ENCODE data around the gene ANKLE2.

The ANKLE2 gene

GRCh38 chr12:132774646-132775275, 13.1 kb upstream of the ANKLE2 start:
- POLR2A ChIA-PET = interaction anchor here (0.9 kb wide), 1 partner anchor 54 kb away, joined by 3 read pairs; the partner anchor contains the start of gene GOLGA3
- DNase-seq (ENCODE audit: low read depth, low spot score) = no peak

GRCh38 chr12:132774159-132774558, 12.5 kb upstream of the ANKLE2 start:
- ChIA-PET POLR2A (no interaction called here), CTCF (interaction anchor here (0.8 to 1.7 kb wide), 2 partner anchors 9 to 14 kb away, joined by 3 to 5 read pairs; no protein-coding TSS in a partner anchor)
- no peak for DNase-seq (ENCODE audit: low read depth, low spot score)
- no peak for TF ChIP-seq CTCF (IDR thresholded peaks at IDR 0.05; ENCODE audit: insufficient read depth, low read length, missing control alignments)
- no peak overlapping the region for H3K4me3 ChIP-seq (ENCODE audit: low read depth, low read length)

More at GRCh38 chr12:132774646-132775275, 13.1 kb upstream of the ANKLE2 start:
- CTCF ChIA-PET = interaction anchor here (0.8 to 1.7 kb wide), 2 partner anchors 10 to 14 kb away, joined by 3 to 5 read pairs; no protein-coding TSS in a partner anchor
- TF ChIP-seq CTCF (IDR thresholded peaks at IDR 0.05; ENCODE audit: insufficient read depth, low read length, missing control alignments) = no peak
- no peak overlapping the region for H3K4me3 ChIP-seq (ENCODE audit: low read depth, low read length)

GRCh38 chr12:132773077-132773955, 11.7 kb upstream of the ANKLE2 start:
- ChIA-PET CTCF (interaction anchor here (0.9 to 1.7 kb wide), 2 partner anchors 9 to 11 kb away, joined by 4 to 5 read pairs; no protein-coding TSS in a partner anchor), POLR2A (no interaction called here)
- no peak overlapping the region for H3K4me3 ChIP-seq (ENCODE audit: low read depth, low read length)
- no peak for DNase-seq (ENCODE audit: low read depth, low spot score)
- TF ChIP-seq CTCF (IDR thresholded peaks at IDR 0.05; ENCODE audit: insufficient read depth, low read length, missing control alignments) = no peak

GRCh38 chr12:132772606-132773005, 11.0 kb upstream of the ANKLE2 start:
- no peak overlapping the region for H3K4me3 ChIP-seq (ENCODE audit: low read depth, low read length)
- CTCF ChIA-PET = no interaction called here
- DNase-seq (ENCODE audit: low read depth, low spot score) = no peak
- no peak for TF ChIP-seq CTCF (IDR thresholded peaks at IDR 0.05; ENCODE audit: insufficient read depth, low read length, missing control alignments)
- POLR2A ChIA-PET = no interaction called here

- no peak for TF ChIP-seq CTCF (IDR thresholded peaks at IDR 0.05; ENCODE audit: insufficient read depth, low read length, missing control alignments)
- DNase-seq (ENCODE audit: low read depth, low spot score) = no peak
- no peak overlapping the region for H3K4me3 ChIP-seq (ENCODE audit: low read depth, low read length)
- ChIA-PET CTCF (no interaction called here), POLR2A (no interaction called here)
Measured at GRCh38 chr12:132771126-132771838, 9.7 kb upstream of the ANKLE2 start.
